Hepatocyte (in vitro differentiated cells): ENCODE results near the gene ARL15. TPM values are rescaled to one million over a fixed set of nuclear protein-coding genes. Genes with fewer than 3 reads are reported as not detected.

ENCODE experiments used
- DNase-seq: peaks from one replicate; pipeline ENCODE4 v3.0.0-alpha.2; 2016; ENCODE audit warnings: low spot score
- H2AFZ ChIP-seq: fragments of 200-600 bp; sonication (generic); 2 replicates; pipeline ENCODE4 v1.6.0; 2016; ENCODE audit warnings: antibody characterized with exemption, mild to moderate bottlenecking
- H3K27ac ChIP-seq: fragments of 200-600 bp; sonication (generic); 2 replicates; pipeline ENCODE4 v1.5.1; 2016; ENCODE audit warnings: mild to moderate bottlenecking
- H3K27me3 ChIP-seq: fragments of 200-600 bp; sonication (generic); 2 replicates; pipeline ENCODE4 v1.6.1; 2016
- H3K36me3 ChIP-seq: fragments of 200-600 bp; sonication (generic); replicated peaks from 2 replicates; pipeline ENCODE4 v1.5.1; 2016; ENCODE audit warnings: low read depth; ENCODE audit not compliant: insufficient read depth
- H3K4me1 ChIP-seq: fragments of 200-600 bp; sonication (generic); 2 replicates; pipeline ENCODE4 v1.5.1; 2016; ENCODE audit warnings: mild to moderate bottlenecking, moderate library complexity; ENCODE audit not compliant: insufficient read depth
- H3K4me2 ChIP-seq: fragments of 200-600 bp; sonication (generic); 2 replicates; pipeline ENCODE4 v1.6.0; 2016
- H3K4me3 ChIP-seq: fragments of 200-600 bp; sonication (generic); 2 replicates; pipeline ENCODE4 v1.5.1; 2016; ENCODE audit warnings: mild to moderate bottlenecking
- H3K79me2 ChIP-seq: fragments of 200-600 bp; sonication (generic); 2 replicates; pipeline ENCODE4 v1.6.0; 2017; ENCODE audit warnings: mild to moderate bottlenecking
- H3K9me2 ChIP-seq: fragments of 200-600 bp; sonication (generic); replicated peaks from 2 replicates; pipeline ENCODE4 v1.6.0; 2017; ENCODE audit warnings: mild to moderate bottlenecking; ENCODE audit not compliant: insufficient read depth
- H3K9me3 ChIP-seq: fragments of 200-600 bp; sonication (generic); 2 replicates; pipeline ENCODE4 v1.5.1; 2016; ENCODE audit warnings: low read depth, mild to moderate bottlenecking
- H4K20me1 ChIP-seq: fragments of 200-600 bp; sonication (generic); 2 replicates; pipeline ENCODE4 v1.6.0; 2016; ENCODE audit warnings: mild to moderate bottlenecking; ENCODE audit not compliant: insufficient read depth, poor library complexity, severe bottlenecking
- CTCF ChIP-seq: fragments of 200-600 bp; sonication (generic); IDR thresholded peaks from 2 replicates; pipeline ENCODE4 v1.5.1; 2016; ENCODE audit warnings: antibody characterized with exemption, mild to moderate bottlenecking; ENCODE audit not compliant: poor library complexity
- EZH2 ChIP-seq: fragments of 200-600 bp; sonication (generic); IDR thresholded peaks from 2 replicates; pipeline ENCODE4 v1.6.1; 2016; ENCODE audit warnings: antibody characterized with exemption, mild to moderate bottlenecking, borderline replicate concordance
- EZH2phosphoT487 ChIP-seq: fragments of 200-600 bp; sonication (generic); IDR thresholded peaks from one replicate; pipeline ENCODE4 v1.6.1; 2018; ENCODE audit warnings: antibody characterized with exemption, mild to moderate bottlenecking, low read depth, moderate library complexity; ENCODE audit not compliant: unreplicated experiment, severe bottlenecking
- WGBS: methylation state at CpG from one replicate; pipeline ENCODE4 v1.1.6; 2016; ENCODE audit warnings: low lambda C conversion rate; ENCODE audit errors: missing lambda C conversion rate; 5-methylcytosine and 5-hydroxymethylcytosine counted together
- polyA plus RNA-seq: library from polyadenylated mRNA; unstranded; fragments of >200 nt; fragmentation: Nextera tagmentation; extraction: Ambion mirVana; gene quantifications from 2 replicates; pipeline ENCODE4 v1.2.1, GENCODE V29; 2016
- total RNA-seq: library from RNA; depleted of rRNA; stranded (reverse); fragments of >200 nt; gene quantifications from 2 replicates; pipeline ENCODE4 v1.2.3, GENCODE V29; 2014

ARL15 gene
- total and polyA plus RNA-seq, 2 experiments from 2014 or later: 13.3 to 66.3 TPM

- no peak overlapping the region for H3K4me3 ChIP-seq
- TF ChIP-seq EZH2: no peak
- no peak for TF ChIP-seq EZH2phosphoT487
- no peak for TF ChIP-seq CTCF
- H3K79me2 ChIP-seq: no peaks in the 10 kb centered on the region
- 88% methylated on average over 1 of the region's 1 CpG for WGBS
- peaks cover 4% of the 10 kb centered on the region for H3K4me1 ChIP-seq
- no peaks in the 10 kb centered on the region for H3K27me3 ChIP-seq
- no peak overlapping the region for H2AFZ ChIP-seq
- H4K20me1 ChIP-seq: no peaks in the 10 kb centered on the region
- no peaks in the 10 kb centered on the region for H3K9me3 ChIP-seq
- H3K27ac ChIP-seq: no peak overlapping the region
- H3K4me2 ChIP-seq: no peak overlapping the region
- no peak for DNase-seq
- H3K36me3 ChIP-seq: no peaks in the 10 kb centered on the region
- H3K9me2 ChIP-seq: no peaks in the 10 kb centered on the region
Observed at GRCh38 chr5:54040804-54041203, 269.6 kb downstream of the ARL15 start.

GRCh38 chr5:54040018-54040417, 270.4 kb downstream of the ARL15 start:
- no peak for DNase-seq
- TF ChIP-seq EZH2 (no peak), EZH2phosphoT487 (no peak), CTCF (no peak)
- Histone ChIP-seq H2AFZ (no peak overlapping the region), H3K27ac (no peak overlapping the region), H3K9me3 (no peaks in the 10 kb centered on the region), H3K4me2 (no peak overlapping the region), H3K4me3 (no peak overlapping the region), H3K27me3 (no peaks in the 10 kb centered on the region), H3K36me3 (no peaks in the 10 kb centered on the region), H3K9me2 (no peaks in the 10 kb centered on the region), H3K4me1 (no peaks in the 10 kb centered on the region), H3K79me2 (no peaks in the 10 kb centered on the region), H4K20me1 (no peaks in the 10 kb centered on the region)
- 89% methylated on average over 1 of the region's 1 CpG for WGBS

GRCh38 chr5:54037205-54037604, 273.2 kb downstream of the ARL15 start:
- TF ChIP-seq CTCF (no peak), EZH2 (no peak), EZH2phosphoT487 (no peak)
- Histone ChIP-seq H3K9me3 (no peaks in the 10 kb centered on the region), H3K27me3 (no peaks in the 10 kb centered on the region), H3K36me3 (no peaks in the 10 kb centered on the region), H3K4me2 (no peak overlapping the region), H3K9me2 (no peaks in the 10 kb centered on the region), H3K4me1 (no peaks in the 10 kb centered on the region), H4K20me1 (no peaks in the 10 kb centered on the region), H2AFZ (no peak overlapping the region), H3K27ac (no peak overlapping the region), H3K79me2 (no peaks in the 10 kb centered on the region), H3K4me3 (no peak overlapping the region)
- no peak for DNase-seq
- 93% methylated on average over 1 of the region's 1 CpG for WGBS

DNA sequence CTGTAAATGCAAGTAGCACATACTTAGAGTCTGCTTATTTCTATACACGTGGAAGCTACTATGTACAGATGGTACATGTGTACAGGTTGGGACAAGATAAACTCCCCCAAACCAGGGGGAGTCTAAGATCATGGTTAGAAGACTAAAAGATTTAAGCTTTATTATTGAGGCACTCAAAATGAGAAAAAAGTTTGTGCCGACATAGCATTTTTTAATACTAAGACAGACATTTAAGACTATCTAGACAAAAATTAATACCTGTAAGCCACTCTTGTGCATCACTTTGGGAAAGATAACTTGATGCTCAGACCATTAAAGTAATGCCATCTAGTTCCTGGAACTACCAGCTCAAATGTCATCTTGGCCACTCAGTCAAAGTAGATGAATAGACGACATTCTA, 279.4 kb downstream of the ARL15 start:
- no peaks in the 10 kb centered on the region for H3K9me2 ChIP-seq
- H3K27ac ChIP-seq: no peak overlapping the region
- no peaks in the 10 kb centered on the region for H3K27me3 ChIP-seq
- WGBS: 97% methylated on average over 3 of the region's 3 CpGs
- DNase-seq: no peak
- no peaks in the 10 kb centered on the region for H3K79me2 ChIP-seq
- H3K36me3 ChIP-seq: no peaks in the 10 kb centered on the region
- H3K4me1 ChIP-seq: no peaks in the 10 kb centered on the region
- no peak overlapping the region for H2AFZ ChIP-seq
- no peak overlapping the region for H3K4me2 ChIP-seq
- H4K20me1 ChIP-seq: no peaks in the 10 kb centered on the region
- no peak overlapping the region for H3K4me3 ChIP-seq
- H3K9me3 ChIP-seq: no peaks in the 10 kb centered on the region
- TF ChIP-seq EZH2 (no peak), CTCF (no peak), EZH2phosphoT487 (no peak)
